Naive thymus-derived CD8-positive, alpha-beta T cell (primary cell): ENCODE measurements around the gene EXOSC6. TPM values are rescaled to one million over a fixed set of nuclear protein-coding genes. Genes with fewer than 3 reads are reported as not detected.
A peak's percentile ranks its signal among the peaks of the same experiment; 100 is the strongest.
"Not testable (repeated sequence)": the region's sequence is repeated elsewhere in the genome, so short reads cannot be mapped to it uniquely, and the experiment has no call there.

Source experiments
- ATAC-seq, 2 donors: fragments of 150-1000 bp; cut with Tn5 transposase in 1 of 2; sonication (Bioruptor Pico), chemical (Tn5 transposase) in 1 of 2; 1 replicate in 1 of 2; 2 replicates in 1 of 2; pipeline ENCODE4 v1.10.0; 2021; ENCODE audit warnings: mild to moderate bottlenecking in 2 of 2, moderate library complexity in 2 of 2
- POLR2A ChIA-PET: fragments of 350-600 bp; sonication (Branson Sonifier 250); formaldehyde crosslinking; loops from one replicate; lab custom pipeline; 2021; ENCODE audit warnings: antibody characterized with exemption; lab: Charles Lee
- DNase-seq, 10 donors: peaks; one replicate each; pipeline versions ENCODE4 v3.0.0 to v3.0.0-alpha.2; 2020 to 2022
- H3K27ac Mint-ChIP-seq, 10 donors: one replicate each; pipeline ENCODE4 v1.8.0; 2020 to 2022; ENCODE audit warnings: mild to moderate bottlenecking in 10 of 10, mixed read lengths in 10 of 10, moderate library complexity in 4 of 10, inconsistent platforms in 1 of 10
- H3K27me3 Mint-ChIP-seq, 5 donors: one replicate each; pipeline ENCODE4 v1.8.0; 2021 to 2022; ENCODE audit warnings: mixed read lengths in 5 of 5
- H3K36me3 Mint-ChIP-seq, 3 donors: one replicate each; pipeline ENCODE4 v1.8.0; 2020 to 2022; ENCODE audit warnings: mixed read lengths in 3 of 3, mild to moderate bottlenecking in 2 of 3, inconsistent platforms in 1 of 3
- H3K4me1 Mint-ChIP-seq, 4 donors: one replicate each; pipeline ENCODE4 v1.8.0; 2021 to 2022; ENCODE audit warnings: mixed read lengths in 4 of 4
- H3K4me3 Mint-ChIP-seq, 10 donors: one replicate each; pipeline ENCODE4 v1.8.0; 2020 to 2022; ENCODE audit warnings: mild to moderate bottlenecking in 10 of 10, mixed read lengths in 10 of 10, moderate library complexity in 6 of 10, inconsistent platforms in 1 of 10
- H3K9me3 Mint-ChIP-seq, 9 donors: one replicate each; pipeline ENCODE4 v1.8.0; 2020 to 2022; ENCODE audit warnings: mixed read lengths in 9 of 9, mild to moderate bottlenecking in 3 of 9, inconsistent platforms in 1 of 9, moderate library complexity in 1 of 9
- polyA plus RNA-seq, 3 donors: library from polyadenylated mRNA; unstranded; fragments of 300-500 nt; fragmentation: Illumina TruSeq; gene quantifications; one replicate each; pipeline ENCODE4 v1.2.3, GENCODE V29; 2021
- total RNA-seq, 8 experiments: library from RNA in 2 of 8; stranded (reverse) in 2 of 8; gene quantifications; one replicate each; pipeline ENCODE4 v1.2.3 and lab custom pipeline; 2021 to 2026

EXOSC6 gene
- 10 to 100 TPM; 38.7 to 39.3 TPM for total RNA-seq
- polyA plus RNA-seq = 10 to 100 TPM in 2 of 3 donors, 1 to 10 TPM in 1; 8.0 to 18.0 (median 16.5) TPM
- 82.3 to 123 (median 103) reads per million in 6 experiments for total RNA-seq (lab: John Stamatoyannopoulos, UW)

DNA sequence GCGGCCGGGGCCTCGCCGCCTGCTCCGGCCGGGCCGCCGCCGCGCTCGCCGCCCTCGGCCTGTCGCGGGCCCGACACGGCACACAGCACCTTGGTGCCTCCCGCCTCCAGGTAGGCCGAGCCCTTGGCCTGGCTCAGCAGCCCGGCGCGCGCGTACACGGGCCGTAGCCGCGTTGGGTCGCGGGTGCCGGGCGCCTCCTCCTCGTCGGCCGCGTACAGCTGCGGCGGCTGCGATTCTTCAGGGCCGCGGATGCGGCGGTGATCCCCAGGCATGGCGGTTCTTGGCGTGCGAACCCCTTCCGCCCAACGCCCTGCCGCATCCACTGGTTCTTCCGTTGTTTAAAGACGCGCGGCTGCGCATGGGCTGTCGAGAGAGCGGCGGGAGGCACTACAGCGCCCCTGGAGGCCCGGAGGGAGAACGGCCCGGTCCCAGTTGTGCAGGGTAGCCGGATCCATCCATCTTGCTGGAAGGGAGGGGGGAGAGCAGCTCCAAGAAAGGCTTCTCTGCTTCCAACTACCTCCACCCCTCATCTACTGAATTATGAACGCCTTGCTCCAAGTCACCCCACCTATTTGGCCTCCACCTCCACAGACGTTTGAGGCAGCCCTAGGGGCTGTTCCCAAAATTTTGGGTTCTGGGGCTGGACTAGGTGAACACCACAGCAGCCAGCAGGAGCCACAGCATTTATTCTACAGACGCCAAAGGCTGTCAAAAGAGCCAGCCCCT lies at the start of gene EXOSC6:
TSS of gene EXOSC6 (minus strand) at position 312 of the 726 bp plus-strand sequence. CDS start at position 272, 40 bp downstream.
- no peaks in the 10 kb centered on the region for H3K27me3 Mint-ChIP-seq
- ATAC-seq (peak; percentile 89 to 92), DNase-seq (peak; percentile 86 to 95 (median 90))
- POLR2A ChIA-PET = interaction anchor here (0.6 to 2.4 kb wide), 10 partner anchors 9 to 273 kb away, joined by 3 to 10 read pairs (median 3); partner anchors contain the start of genes AARS1 and DDX19A
- peak within 1 kb of the TSS; percentile 90 to 98 (median 95) for H3K27ac Mint-ChIP-seq
- no peaks in the 10 kb centered on the region for H3K9me3 Mint-ChIP-seq
- peaks cover 4 to 28% (median 16%) of the 10 kb centered on the region in 4 donors for H3K4me1 Mint-ChIP-seq
- peaks cover 0 to 42% (median 3%) of the 10 kb centered on the region in 3 donors for H3K36me3 Mint-ChIP-seq
- peak within 1 kb of the TSS; percentile 83 to 95 (median 91) for H3K4me3 Mint-ChIP-seq

DNA sequence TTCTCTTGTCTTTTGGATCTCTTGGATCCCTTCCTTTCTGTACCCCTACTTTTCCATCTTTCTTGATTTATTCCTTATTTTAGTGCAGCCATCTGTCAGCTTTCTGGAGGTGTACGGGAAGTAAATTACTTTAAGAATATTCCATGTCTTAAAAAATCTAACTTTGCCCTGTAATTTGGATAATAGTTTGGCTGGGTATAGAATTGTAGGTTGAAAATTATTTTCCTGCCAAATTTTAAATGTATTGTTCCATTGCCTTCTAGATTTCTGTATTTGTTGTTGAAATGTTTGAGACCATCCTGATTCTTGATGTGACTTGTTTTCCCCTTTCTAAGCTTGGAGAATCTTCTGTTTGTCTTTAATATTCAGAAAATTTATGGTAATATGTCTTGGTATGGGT lies 49.4 kb upstream of the EXOSC6 start:
- DNase-seq (no peak), ATAC-seq (no peak)
- Mint-ChIP-seq H3K27me3 (no peaks in the 10 kb centered on the region), H3K27ac (peak overlapping the region in 8 of 10 donors; percentile 55 to 100 (median 98)), H3K36me3 (peaks cover 10 to 30% (median 16%) of the 10 kb centered on the region in 3 donors), H3K4me1 (peaks cover 22 to 60% (median 53%) of the 10 kb centered on the region in 4 donors), H3K9me3 (peaks cover 0 to 14% (median 6%) of the 10 kb centered on the region in 9 donors), H3K4me3 (peak overlapping the region in 9 of 10 donors; percentile 89 to 98 (median 95))
- POLR2A ChIA-PET = interaction anchor here (5.4 kb wide), 1 partner anchor 15 kb away, joined by 82 read pairs; the partner anchor contains the start of gene AARS1

DNA sequence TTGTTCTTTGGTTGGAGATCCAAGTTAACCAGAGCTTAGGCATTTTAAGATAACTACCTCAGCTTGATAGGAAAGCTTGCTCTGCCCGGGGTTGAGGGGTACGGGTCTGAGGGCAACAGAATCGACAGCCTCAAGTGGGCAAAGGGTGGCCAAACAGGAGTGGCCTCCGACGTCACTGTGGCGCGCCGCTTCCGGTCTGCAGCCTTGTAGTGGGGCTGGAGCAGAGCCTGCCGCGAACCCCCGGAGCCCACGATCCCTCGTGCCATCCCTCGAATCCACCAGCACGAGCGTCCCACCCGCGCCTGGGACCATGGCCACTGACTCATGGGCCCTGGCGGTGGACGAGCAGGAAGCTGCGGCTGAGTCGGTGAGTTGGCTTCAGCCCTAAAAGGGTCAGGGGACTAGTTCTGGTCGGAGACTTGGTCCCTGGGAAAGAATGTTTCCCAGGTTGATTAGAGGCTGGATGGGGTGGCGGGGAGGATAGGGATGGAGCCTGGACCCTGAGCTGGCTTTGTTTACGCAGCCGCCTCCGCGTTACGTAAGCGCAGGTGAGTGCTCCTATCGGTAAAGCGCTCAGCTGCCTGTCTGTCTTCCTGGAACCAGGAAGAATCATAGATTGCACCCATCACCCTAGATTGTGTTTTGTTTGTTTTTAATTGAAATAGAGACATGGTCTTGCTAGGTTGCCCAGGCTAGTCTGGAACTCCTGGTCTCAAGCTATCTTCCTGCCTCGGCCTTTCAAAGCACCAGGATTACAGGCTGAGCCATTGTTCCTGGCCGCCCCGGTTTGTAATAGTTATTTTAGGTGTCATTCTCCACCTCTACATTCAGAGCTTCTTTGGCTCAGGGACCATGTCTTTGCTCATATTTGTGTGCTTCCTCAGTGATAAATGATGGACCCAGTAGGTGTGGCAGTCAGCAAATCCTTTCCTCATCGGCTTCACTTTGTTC lies 47.5 kb upstream of the EXOSC6 start, which contains the start of gene DDX19B:
TSS of gene DDX19B (plus strand) at position 199 of the 951 bp plus-strand sequence. CDS start at position 311, 112 bp downstream.
- H3K27ac Mint-ChIP-seq = peak within 1 kb of the TSS; percentile 97 to 100 (median 99)
- DNase-seq (peak; percentile 33 to 76 (median 52)), ATAC-seq (peak; percentile 86 to 91)
- POLR2A ChIA-PET = interaction anchor here (0.5 to 5.4 kb wide), 12 partner anchors 8 to 225 kb away, joined by 3 to 82 read pairs (median 4); partner anchors contain the start of genes AARS1, DDX19A, EXOSC6 and FCSK
- H3K9me3 Mint-ChIP-seq = peaks cover 0 to 14% (median 6%) of the 10 kb centered on the region in 9 donors
- H3K4me3 Mint-ChIP-seq = peak within 1 kb of the TSS; percentile 89 to 98 (median 94)
- H3K27me3 Mint-ChIP-seq = no peaks in the 10 kb centered on the region
- H3K4me1 Mint-ChIP-seq = peaks cover 17 to 45% (median 42%) of the 10 kb centered on the region in 4 donors
- H3K36me3 Mint-ChIP-seq = peaks cover 10 to 23% (median 16%) of the 10 kb centered on the region in 3 donors

DNA sequence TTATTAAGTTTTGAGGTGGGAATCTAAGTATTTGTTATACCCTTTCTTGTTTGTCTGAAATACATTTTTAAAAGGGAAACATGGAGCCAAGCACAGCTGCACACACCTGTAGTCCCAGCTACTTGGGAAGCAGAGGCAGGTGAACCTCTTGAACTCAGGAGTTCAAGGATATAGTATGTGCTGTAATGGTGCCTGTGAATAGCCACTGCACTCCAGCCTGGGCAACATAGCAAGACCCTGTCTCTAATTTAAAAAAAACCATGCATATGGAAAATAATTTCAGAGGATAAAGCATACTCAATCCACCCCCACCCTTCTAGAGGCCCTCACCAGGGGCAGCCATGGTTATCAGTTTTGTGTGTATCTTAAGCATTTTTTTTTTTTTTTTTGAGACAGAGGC lies 43.9 kb upstream of the EXOSC6 start:
- H3K27me3 Mint-ChIP-seq = no peaks in the 10 kb centered on the region
- ATAC-seq = no peak
- POLR2A ChIA-PET = interaction anchor here (1.0 kb wide), 1 partner anchor 44 kb away, joined by 3 read pairs; the partner anchor contains the start of gene EXOSC6

DNA sequence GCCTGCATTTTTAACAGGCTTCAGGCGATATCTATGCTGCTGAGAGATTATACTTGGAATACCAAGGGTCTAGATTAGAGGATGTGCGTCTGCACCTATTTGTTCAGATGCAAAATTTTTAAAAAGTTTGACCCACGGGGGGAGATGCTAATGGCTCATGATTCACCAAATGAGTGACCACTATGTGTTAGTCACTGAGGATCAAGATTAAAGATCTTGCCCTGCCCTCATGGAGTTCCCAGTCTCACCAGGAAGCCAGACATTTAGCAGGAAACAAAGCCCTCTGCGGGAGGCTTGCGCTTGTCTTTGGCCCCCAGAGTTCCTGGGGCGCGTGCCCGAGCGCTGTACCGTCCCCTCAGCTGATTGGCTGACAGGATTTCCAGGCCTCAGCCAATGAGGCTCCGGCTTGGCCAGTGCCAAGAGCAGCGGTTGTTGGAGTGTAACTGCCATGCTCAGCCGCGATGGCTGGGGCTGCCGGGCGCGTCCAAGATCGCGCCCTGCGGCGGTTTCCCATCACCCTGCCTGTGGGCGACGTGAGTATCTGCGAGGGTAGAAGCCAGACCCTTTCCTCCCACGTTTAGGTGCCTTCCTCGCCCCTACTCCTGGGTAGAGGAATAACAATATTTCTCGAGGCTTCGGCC lies 42.8 kb upstream of the EXOSC6 start:
- H3K27ac Mint-ChIP-seq = no peak overlapping the region
- H3K36me3 Mint-ChIP-seq = no peaks in the 10 kb centered on the region
- no peaks in the 10 kb centered on the region for H3K27me3 Mint-ChIP-seq
- no peak for ATAC-seq
- H3K9me3 Mint-ChIP-seq = no peaks in the 10 kb centered on the region
- no peak overlapping the region for H3K4me3 Mint-ChIP-seq
- peaks cover 4 to 17% (median 11%) of the 10 kb centered on the region in 4 donors for H3K4me1 Mint-ChIP-seq
- POLR2A ChIA-PET = no interaction called here
- no peak for DNase-seq

More for the DNA sequence above, 43.9 kb upstream of the EXOSC6 start:
- no peak for DNase-seq
- Mint-ChIP-seq H3K4me3 (no peak overlapping the region), H3K4me1 (peaks cover 8 to 23% (median 19%) of the 10 kb centered on the region in 4 donors), H3K27ac (no peak overlapping the region), H3K9me3 (peaks cover 0 to under 1% (median 0%) of the 10 kb centered on the region in 9 donors), H3K36me3 (peaks cover 0 to 2% (median 0%) of the 10 kb centered on the region in 3 donors)

DNA sequence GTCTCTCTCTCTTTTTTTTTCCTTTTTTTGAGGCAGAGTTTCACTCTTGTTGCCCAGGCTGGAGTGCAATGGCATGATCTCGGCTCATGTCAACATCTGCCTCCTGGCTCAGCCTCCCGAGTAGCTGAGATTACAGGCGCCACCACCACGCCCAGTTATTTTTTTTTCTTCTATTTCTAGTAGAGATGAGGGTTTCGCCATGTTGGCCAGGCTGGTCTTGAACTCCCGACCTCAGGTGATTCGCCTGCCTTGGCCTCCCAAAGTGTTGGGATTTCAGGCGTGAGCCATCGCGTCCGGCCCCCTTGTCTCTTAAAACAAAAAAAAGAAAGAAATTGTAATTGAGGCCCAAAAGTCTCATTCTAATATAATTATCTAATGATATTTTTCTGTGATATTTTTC lies 40.4 kb upstream of the EXOSC6 start:
- POLR2A ChIA-PET = interaction anchor here (0.7 to 2.0 kb wide), 2 partner anchors 7 to 68 kb away, joined by 3 to 9 read pairs; partner anchors contain the start of gene DDX19B
- peak overlapping the region in 1 of 10 donors; percentile 38 for H3K27ac Mint-ChIP-seq
- DNase-seq, H3K4me3 Mint-ChIP-seq, H3K9me3 Mint-ChIP-seq, H3K27me3 Mint-ChIP-seq, ATAC-seq, H3K36me3 Mint-ChIP-seq: not testable (repeated sequence)
- H3K4me1 Mint-ChIP-seq = peaks cover 5 to 21% (median 16%) of the 10 kb centered on the region in 4 donors

DNA sequence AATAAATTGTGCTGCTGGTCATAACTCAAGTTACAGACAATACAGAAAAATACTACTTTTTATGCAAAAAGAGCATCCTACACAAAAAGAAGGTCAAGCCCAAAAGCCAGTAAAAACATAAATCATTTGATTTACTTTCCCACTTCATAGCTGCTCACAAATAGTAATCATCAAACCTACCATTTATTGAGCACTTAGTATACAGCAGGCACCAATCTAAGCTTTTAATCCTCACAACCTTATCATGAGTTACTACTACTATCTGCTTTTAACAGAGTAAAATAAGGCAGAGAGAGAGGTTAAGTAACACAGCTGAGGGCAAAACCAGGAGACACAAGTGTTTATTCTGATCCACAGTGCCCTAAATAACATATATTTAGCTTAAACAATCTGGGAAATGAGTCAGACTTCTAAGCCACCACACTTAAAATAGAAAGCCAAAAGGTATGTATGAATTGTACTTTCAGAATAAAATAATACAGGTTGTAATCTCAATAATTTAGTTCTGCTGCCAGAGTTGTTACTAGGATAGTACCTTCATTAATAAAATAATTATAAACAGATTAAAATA lies 39.3 kb upstream of the EXOSC6 start:
- H3K4me1 Mint-ChIP-seq = peaks cover 5 to 21% (median 18%) of the 10 kb centered on the region in 4 donors
- H3K4me3 Mint-ChIP-seq = peak overlapping the region in 1 of 10 donors; percentile 16
- peak overlapping the region in 7 of 10 donors; percentile 4 to 49 (median 32) for H3K27ac Mint-ChIP-seq
- no peaks in the 10 kb centered on the region for H3K36me3 Mint-ChIP-seq
- no peak for DNase-seq
- H3K9me3 Mint-ChIP-seq = no peaks in the 10 kb centered on the region
- ATAC-seq = no peak
- POLR2A ChIA-PET = interaction anchor here (0.6 to 2.0 kb wide), 4 partner anchors 8 to 90 kb away, joined by 3 to 9 read pairs (median 4); partner anchors contain the start of genes DDX19A and DDX19B
- peaks cover 0 to 2% (median 0%) of the 10 kb centered on the region in 5 donors for H3K27me3 Mint-ChIP-seq

DNA sequence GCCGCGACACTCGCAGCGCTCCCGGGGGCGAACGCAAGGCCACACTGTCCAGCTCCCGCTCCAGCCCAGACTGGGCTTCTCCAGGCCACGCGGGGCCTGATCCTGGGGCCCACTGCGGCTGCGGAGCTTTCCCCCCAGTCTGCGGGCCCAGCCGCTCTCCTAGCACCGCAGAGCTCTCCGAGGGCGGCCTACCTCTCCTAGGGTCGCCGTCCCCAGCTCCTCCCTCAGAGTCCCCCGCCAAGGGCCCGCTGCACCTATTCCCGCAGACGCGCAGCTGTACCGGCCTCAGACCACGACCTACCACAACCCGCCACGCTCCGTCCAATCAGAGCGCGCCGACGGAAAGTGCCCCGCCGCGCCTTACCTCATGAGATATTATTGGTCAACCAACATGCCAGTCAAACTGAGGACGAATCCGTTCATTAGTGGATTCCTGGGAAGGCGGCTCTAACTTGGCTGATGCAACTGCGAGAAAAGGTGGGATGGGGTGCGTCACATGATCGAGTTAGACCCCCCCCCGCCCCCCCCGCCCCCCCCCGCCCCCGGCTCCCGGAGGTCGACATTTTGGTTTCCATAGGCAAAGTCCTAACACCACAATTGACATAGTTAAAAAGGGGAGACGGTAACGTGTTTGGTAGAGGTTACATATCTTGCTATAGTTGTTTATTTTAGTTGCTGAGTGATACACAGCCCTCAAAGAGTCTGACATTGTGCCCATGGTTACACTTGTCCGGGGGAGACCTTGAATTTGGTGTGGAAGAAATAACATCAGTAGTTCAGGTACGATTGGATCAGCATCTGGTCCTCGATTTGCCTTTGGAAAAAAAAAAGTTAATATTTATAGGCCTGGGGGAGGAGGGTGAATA lies 37.7 kb upstream of the EXOSC6 start, which contains the start of gene AARS1:
TSS of gene AARS1 (minus strand) at position 278 of the 866 bp plus-strand sequence. CDS start 6,743 bp downstream, outside the sequence.
- H3K4me1 Mint-ChIP-seq = peaks cover 8 to 28% (median 21%) of the 10 kb centered on the region in 4 donors
- peak; percentile 86 to 98 (median 96) for DNase-seq
- peaks cover 0 to 5% (median 0%) of the 10 kb centered on the region in 3 donors for H3K36me3 Mint-ChIP-seq
- H3K27me3 Mint-ChIP-seq = peaks cover 0 to 2% (median 0%) of the 10 kb centered on the region in 5 donors
- POLR2A ChIA-PET = interaction anchor here (0.5 to 6.6 kb wide), 12 partner anchors 11 to 234 kb away, joined by 3 to 82 read pairs (median 5); partner anchors contain the start of genes COG4, DDX19A, DDX19B and EXOSC6
- ATAC-seq = peak; percentile 95 to 97
- peak within 1 kb of the TSS; percentile 93 to 100 (median 99) for H3K4me3 Mint-ChIP-seq
- H3K27ac Mint-ChIP-seq = peak within 1 kb of the TSS; percentile 94 to 100 (median 98)
- H3K9me3 Mint-ChIP-seq = no peaks in the 10 kb centered on the region

DNA sequence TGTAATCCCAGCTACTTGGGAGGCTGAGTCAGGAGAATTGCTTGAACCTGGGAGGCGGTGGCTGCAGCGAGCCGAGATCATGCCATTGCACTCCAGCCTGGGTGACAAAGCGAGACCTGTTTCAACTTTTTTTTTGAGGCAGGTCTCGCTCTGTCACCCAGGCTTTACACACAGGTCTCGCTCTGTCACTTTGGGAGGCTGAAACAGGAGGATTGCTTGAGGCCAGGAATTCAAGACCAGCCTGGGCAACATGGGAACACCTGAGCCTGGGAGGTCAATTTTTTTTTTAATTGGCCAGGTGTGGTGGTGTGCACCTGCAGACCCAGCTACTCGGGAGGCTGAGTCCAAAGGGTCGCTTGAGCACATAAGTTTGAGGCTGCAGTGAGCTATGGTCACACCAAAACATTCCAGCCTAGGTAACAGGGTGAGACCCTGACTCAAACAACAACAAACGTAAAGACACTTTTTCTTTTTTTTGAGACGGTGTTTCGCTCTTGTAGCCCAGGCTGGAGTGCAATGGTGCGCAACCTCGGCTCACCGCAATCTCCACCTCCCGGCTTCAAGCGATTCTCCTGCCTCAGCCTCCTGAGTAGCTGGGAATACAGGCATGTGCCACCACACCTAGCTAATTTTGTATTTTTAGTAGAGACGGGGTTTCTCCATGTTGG lies 35.7 kb upstream of the EXOSC6 start:
- H3K27me3 Mint-ChIP-seq, DNase-seq, ATAC-seq, H3K9me3 Mint-ChIP-seq: not testable (repeated sequence)
- Mint-ChIP-seq H3K27ac (peak overlapping the region in 4 of 10 donors; percentile 52 to 80 (median 78)), H3K4me3 (peak overlapping the region; percentile 52 to 100 (median 80)), H3K36me3 (peaks cover 0 to 20% (median 0%) of the 10 kb centered on the region in 3 donors), H3K4me1 (peaks cover 10 to 49% (median 36%) of the 10 kb centered on the region in 4 donors)
- POLR2A ChIA-PET = interaction anchor here (0.6 to 6.6 kb wide), 5 partner anchors 13 to 492 kb away, joined by 3 to 82 read pairs (median 3); partner anchors contain the start of gene DDX19B
